BLaER1 treated with 17β-estradiol and CSF1 and Interleukin-3, amounts not matched to agents 10 nM and 100 nM (cell line): ENCODE measurements around the gene CDHR2.
A peak's percentile ranks its signal among the peaks of the same experiment; 100 is the strongest.
"Not testable (repeated sequence)": the region's sequence is repeated elsewhere in the genome, so short reads cannot be mapped to it uniquely, and the experiment has no call there.

Experiments
- H3K27ac ChIP-seq, 11 experiments: shearing (Covaris generic); formaldehyde crosslinking; 2 replicates each; pipeline ENCODE4 v1.8.1; 2022
- H3K27me3 ChIP-seq, 11 experiments: shearing (Covaris generic); formaldehyde crosslinking; 2 replicates each; pipeline ENCODE4 v1.8.1; 2022
- H3K36me3 ChIP-seq, 11 experiments: shearing (Covaris generic); formaldehyde crosslinking; 2 replicates each; pipeline ENCODE4 v1.8.1; 2022
- H3K4me1 ChIP-seq, 10 experiments: shearing (Covaris generic); formaldehyde crosslinking; 2 replicates each; pipeline ENCODE4 v1.8.1; 2022
- H3K4me2 ChIP-seq, 11 experiments: shearing (Covaris generic); formaldehyde crosslinking; 2 replicates each; pipeline ENCODE4 v1.8.1; 2022
- H3K4me3 ChIP-seq, 10 experiments: shearing (Covaris generic); formaldehyde crosslinking; 2 replicates each; pipeline ENCODE4 v1.8.1; 2022
- H3K9ac ChIP-seq, 11 experiments: shearing (Covaris generic); formaldehyde crosslinking; 2 replicates each; pipeline ENCODE4 v1.8.1; 2022
- H3K9me3 ChIP-seq, 11 experiments: shearing (Covaris generic); formaldehyde crosslinking; replicated peaks in 1 of 11; 2 replicates each; pipeline ENCODE4 v1.8.1; 2022
- H4K20me1 ChIP-seq, 11 experiments: shearing (Covaris generic); formaldehyde crosslinking; 2 replicates each; pipeline ENCODE4 v1.8.1; 2022
- Cebpa-rat ChIP-seq, 11 experiments: shearing (Covaris generic); IDR thresholded peaks; 2 replicates each; pipeline ENCODE4 v1.8.1; 2022

Gene CDHR2

GRCh38 chr5:176588297-176588696 lies 39.2 kb downstream of the CDHR2 start:
- peak overlapping the region in 10 of 11 experiments; percentile 1 to 80 (median 68); a peak in 18 of 22 replicates for H3K4me2 ChIP-seq

GRCh38 chr5:176589039-176589769 lies 40.1 kb downstream of the CDHR2 start:
- no peak for TF ChIP-seq Cebpa-rat (IDR thresholded peaks at IDR 0.05)

More at GRCh38 chr5:176588297-176588696, 39.2 kb downstream of the CDHR2 start:
- Histone ChIP-seq H3K4me3 (no peak overlapping the region), H3K9ac (no peak overlapping the region), H3K4me1 (peaks cover 0 to 51% (median 48%) of the 10 kb centered on the region in 10 experiments; a peak in 16 of 20 replicates), H3K27ac (peak overlapping the region in 1 of 11 experiments; percentile 56; a peak in 1 of 22 replicates), H3K36me3 (peaks cover 0 to 29% (median 21%) of the 10 kb centered on the region in 11 experiments; a peak in 17 of 22 replicates), H3K9me3 (peaks cover 34 to 62% (median 47%) of the 10 kb centered on the region in 11 experiments), H3K27me3 (no peaks in the 10 kb centered on the region; a peak in 1 of 22 replicates), H4K20me1 (peaks cover 0 to 17% (median under 1%) of the 10 kb centered on the region in 11 experiments; a peak in 6 of 22 replicates)
- TF ChIP-seq Cebpa-rat (IDR thresholded peaks at IDR 0.05), result no peak

GRCh38 chr5:176590035-176590717 lies 41.0 kb downstream of the CDHR2 start:
- peaks cover 18 to 44% (median 33%) of the 10 kb centered on the region in 11 experiments for H3K9me3 ChIP-seq
- H3K4me3 ChIP-seq, result no peak overlapping the region
- H3K9ac ChIP-seq, result peak overlapping the region in 2 of 11 experiments; percentile 40 to 54; a peak in 4 of 22 replicates
- peaks cover 0 to 32% (median 18%) of the 10 kb centered on the region in 11 experiments; a peak in 17 of 22 replicates for H3K36me3 ChIP-seq
- no peaks in the 10 kb centered on the region; a peak in 1 of 22 replicates for H3K27me3 ChIP-seq
- TF ChIP-seq Cebpa-rat (IDR thresholded peaks at IDR 0.05), result no peak
- H3K4me1 ChIP-seq, result peaks cover 0 to 48% (median 42%) of the 10 kb centered on the region in 10 experiments; a peak in 16 of 20 replicates
- H4K20me1 ChIP-seq, result peaks cover 0 to 28% (median 17%) of the 10 kb centered on the region in 11 experiments; a peak in 15 of 22 replicates
- peak overlapping the region in 10 of 11 experiments; percentile 26 to 80 (median 64); a peak in 18 of 22 replicates for H3K4me2 ChIP-seq
- H3K27ac ChIP-seq, result peak overlapping the region in 3 of 11 experiments; percentile 18 to 47 (median 26); a peak in 3 of 22 replicates

More at GRCh38 chr5:176589039-176589769, 40.1 kb downstream of the CDHR2 start:
- H3K27ac ChIP-seq, result peak overlapping the region in 3 of 11 experiments; percentile 18 to 36 (median 26); a peak in 3 of 22 replicates
- H3K4me1 ChIP-seq, result peaks cover 0 to 48% (median 42%) of the 10 kb centered on the region in 10 experiments; a peak in 16 of 20 replicates
- H3K27me3 ChIP-seq, result no peaks in the 10 kb centered on the region; a peak in 1 of 22 replicates
- peaks cover 0 to 19% (median 8%) of the 10 kb centered on the region in 11 experiments; a peak in 9 of 22 replicates for H4K20me1 ChIP-seq
- peak overlapping the region in 8 of 11 experiments; percentile 53 to 80 (median 69); a peak in 16 of 22 replicates for H3K4me2 ChIP-seq
- peak overlapping the region in 2 of 11 experiments; percentile 40 to 54; a peak in 1 of 22 replicates for H3K9ac ChIP-seq
- no peak overlapping the region for H3K4me3 ChIP-seq
- peaks cover 0 to 30% (median 21%) of the 10 kb centered on the region in 11 experiments; a peak in 17 of 22 replicates for H3K36me3 ChIP-seq
- peaks cover 27 to 54% (median 42%) of the 10 kb centered on the region in 11 experiments for H3K9me3 ChIP-seq

- Histone ChIP-seq H3K9me3 (peaks cover 3 to 29% (median 18%) of the 10 kb centered on the region in 11 experiments; a peak in 19 of 22 replicates), H3K4me1 (peaks cover 4 to 51% (median 48%) of the 10 kb centered on the region in 10 experiments; a peak in 17 of 20 replicates), H3K36me3 (peaks cover 0 to 34% (median 18%) of the 10 kb centered on the region in 11 experiments; a peak in 16 of 22 replicates), H4K20me1 (peaks cover 0 to 43% (median 32%) of the 10 kb centered on the region in 11 experiments; a peak in 16 of 22 replicates)
- H3K27ac ChIP-seq, H3K9ac ChIP-seq, H3K4me3 ChIP-seq, H3K4me2 ChIP-seq, H3K27me3 ChIP-seq: not testable (repeated sequence)
These were observed 42.5 kb downstream of the CDHR2 start for GRCh38 chr5:176591667-176592066.

GRCh38 chr5:176592573-176592972 lies 43.4 kb downstream of the CDHR2 start:
- Histone ChIP-seq H3K9ac (no peak overlapping the region), H4K20me1 (peaks cover 0 to 52% (median 41%) of the 10 kb centered on the region in 11 experiments; a peak in 18 of 22 replicates), H3K27me3 (peaks cover 0 to 15% (median 7%) of the 10 kb centered on the region in 11 experiments; a peak in 11 of 22 replicates), H3K4me2 (no peak overlapping the region), H3K9me3 (peaks cover 0 to 22% (median 17%) of the 10 kb centered on the region in 11 experiments; a peak in 15 of 22 replicates), H3K4me1 (peaks cover 11 to 53% (median 49%) of the 10 kb centered on the region in 10 experiments; a peak in 17 of 20 replicates), H3K4me3 (no peak overlapping the region), H3K27ac (no peak overlapping the region), H3K36me3 (peaks cover 0 to 39% (median 20%) of the 10 kb centered on the region in 11 experiments; a peak in 17 of 22 replicates)
- no peak for TF ChIP-seq Cebpa-rat (IDR thresholded peaks at IDR 0.05)

GRCh38 chr5:176593273-176593869 lies 44.2 kb downstream of the CDHR2 start:
- H3K27ac ChIP-seq, result no peak overlapping the region
- H3K9ac ChIP-seq, result no peak overlapping the region
- H3K9me3 ChIP-seq, result peaks cover 0 to 21% (median 17%) of the 10 kb centered on the region in 11 experiments; a peak in 15 of 22 replicates
- peaks cover 0 to 17% (median 8%) of the 10 kb centered on the region in 11 experiments; a peak in 11 of 22 replicates for H3K27me3 ChIP-seq
- no peak overlapping the region for H3K4me3 ChIP-seq
- H3K36me3 ChIP-seq, result peaks cover 4 to 47% (median 28%) of the 10 kb centered on the region in 11 experiments; a peak in 19 of 22 replicates
- H4K20me1 ChIP-seq, result peaks cover 0 to 60% (median 49%) of the 10 kb centered on the region in 11 experiments; a peak in 18 of 22 replicates
- no peak for TF ChIP-seq Cebpa-rat (IDR thresholded peaks at IDR 0.05)
- no peak overlapping the region for H3K4me2 ChIP-seq
- peaks cover 11 to 47% (median 41%) of the 10 kb centered on the region in 10 experiments; a peak in 17 of 20 replicates for H3K4me1 ChIP-seq

- Histone ChIP-seq H3K4me1 (peaks cover 11 to 36% (median 30%) of the 10 kb centered on the region in 10 experiments; a peak in 18 of 20 replicates), H3K9ac (no peak overlapping the region), H3K27me3 (peaks cover 0 to 17% (median 8%) of the 10 kb centered on the region in 11 experiments; a peak in 11 of 22 replicates), H4K20me1 (peaks cover 0 to 65% (median 59%) of the 10 kb centered on the region in 11 experiments; a peak in 18 of 22 replicates), H3K9me3 (peaks cover 0 to 21% (median 17%) of the 10 kb centered on the region in 11 experiments; a peak in 15 of 22 replicates), H3K4me3 (no peak overlapping the region), H3K36me3 (peaks cover 15 to 59% (median 39%) of the 10 kb centered on the region in 11 experiments; a peak in 20 of 22 replicates), H3K4me2 (no peak overlapping the region), H3K27ac (no peak overlapping the region)
- no peak for TF ChIP-seq Cebpa-rat (IDR thresholded peaks at IDR 0.05)
These were observed 45.4 kb downstream of the CDHR2 start for GRCh38 chr5:176594554-176594953.
